Peyer's patch (tissue), 4 donors: ENCODE data around the gene GINS2. TPM values are rescaled to one million over a fixed set of nuclear protein-coding genes. Genes with fewer than 3 reads are reported as not detected.

ENCODE experiments used
- DNase-seq, 3 donors: peaks; one replicate each; pipeline ENCODE4 v3.0.0-alpha.2; 2017 to 2019
- H3K27ac ChIP-seq, 4 donors: fragments of 200-600 bp; sonication (generic); one replicate each; pipeline ENCODE4 v1.5.1; 2016 to 2019
- H3K27me3 ChIP-seq, 2 donors: fragments of 200-600 bp; sonication (generic); one replicate each; pipeline ENCODE4 v1.5.1; 2019
- H3K36me3 ChIP-seq, 3 donors: fragments of 200-600 bp; sonication (generic); one replicate each; pipeline ENCODE4 v1.5.1; 2016 to 2019
- H3K4me1 ChIP-seq, 4 donors: fragments of 200-600 bp; sonication (generic); one replicate each; pipeline ENCODE4 v1.5.1; 2016 to 2019
- H3K4me3 ChIP-seq, 4 donors: fragments of 200-600 bp; sonication (generic); 1 replicate in 3 of 4; 2 replicates in 1 of 4; pipeline ENCODE4 v1.5.1; 2016 to 2019; ENCODE audit warnings: mild to moderate bottlenecking in 1 of 4
- H3K9me3 ChIP-seq, 4 donors: fragments of 200-600 bp; sonication (generic); one replicate each; pipeline ENCODE4 v1.5.1; 2016 to 2019; ENCODE audit warnings: mild to moderate bottlenecking in 1 of 4
- POLR2A ChIP-seq, 2 donors: fragments of 450-650 bp; IDR thresholded peaks; one replicate each; pipeline ENCODE4 v1.5.1; 2017; ENCODE audit warnings: antibody characterized with exemption in 2 of 2, mild to moderate bottlenecking in 2 of 2, moderate library complexity in 2 of 2
- total RNA-seq, 4 donors: library from RNA; depleted of rRNA; stranded (reverse); fragments of >200 nt; gene quantifications; one replicate each; pipeline ENCODE4 v1.1.0, GENCODE V29; 2016
- TF ChIP-seq, protein P1 (sequence below), 6 experiments: fragments of 450-650 bp in 4 of 6; fragments of 200-600 bp in 2 of 6; sonication (generic) in 1 of 6; IDR thresholded peaks; one replicate each; pipeline ENCODE4 v1.5.1; 2017 to 2019; ENCODE audit warnings: antibody characterized with exemption in 6 of 6, mild to moderate bottlenecking in 3 of 6, moderate library complexity in 1 of 6

GINS2 gene
- 10 to 100 TPM in 1 of 4 donors, 1 to 10 TPM in 3; 2.9 to 10.7 (median 5.2) TPM for total RNA-seq

DNA sequence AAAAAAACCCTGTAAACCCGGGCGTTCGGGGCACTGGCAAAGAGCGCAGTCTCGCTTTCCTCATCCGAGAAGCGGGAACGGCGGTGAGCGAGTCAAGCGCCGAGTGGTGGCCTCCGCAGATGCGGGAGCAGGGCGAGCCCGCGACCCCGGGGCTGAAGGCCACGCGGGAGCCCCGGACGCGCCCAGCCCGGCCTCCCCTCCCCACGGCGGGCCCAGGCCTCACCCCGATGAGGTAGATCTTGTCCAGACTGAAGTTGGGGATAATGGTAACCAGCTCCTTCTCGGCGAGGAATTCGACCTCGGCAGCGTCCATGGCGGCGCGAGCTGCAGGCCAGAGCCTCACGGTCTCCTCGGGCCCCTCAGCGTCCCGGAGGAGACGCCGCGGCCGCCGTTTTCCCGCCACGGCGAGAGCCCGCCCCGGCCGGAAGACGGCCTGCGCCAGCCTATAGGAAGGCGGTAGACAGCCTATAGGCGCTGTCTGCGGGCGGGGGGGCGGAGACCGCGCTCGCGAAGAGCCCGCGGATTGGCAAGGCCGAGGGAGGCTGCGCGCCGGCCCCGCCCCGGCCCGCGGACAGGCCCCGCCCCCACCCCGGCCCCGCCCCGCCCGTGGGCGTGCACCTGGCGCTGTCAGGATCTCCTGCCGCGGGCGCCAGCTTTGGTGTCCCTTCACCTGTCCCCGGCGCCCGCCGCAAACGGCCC, at the start of gene GINS2:
TSS of gene GINS2 (minus strand) at position 369 of the 699 bp plus-strand sequence. CDS start at position 313, 56 bp downstream.
- H3K4me1 ChIP-seq: peaks cover 0 to 27% (median 5%) of the 10 kb centered on the region in 4 donors
- peak within 1 kb of the TSS; percentile 60 to 91 (median 65) for H3K4me3 ChIP-seq
- H3K9me3 ChIP-seq: peaks cover 0 to 6% (median 0%) of the 10 kb centered on the region in 4 donors
- H3K27ac ChIP-seq: peak within 1 kb of the TSS in 3 of 4 donors; percentile 7 to 43 (median 19)
- H3K27me3 ChIP-seq: no peaks in the 10 kb centered on the region
- DNase-seq: peak; percentile 84 to 96 (median 96)
- H3K36me3 ChIP-seq: no peaks in the 10 kb centered on the region
- TF ChIP-seq, protein P1, sequence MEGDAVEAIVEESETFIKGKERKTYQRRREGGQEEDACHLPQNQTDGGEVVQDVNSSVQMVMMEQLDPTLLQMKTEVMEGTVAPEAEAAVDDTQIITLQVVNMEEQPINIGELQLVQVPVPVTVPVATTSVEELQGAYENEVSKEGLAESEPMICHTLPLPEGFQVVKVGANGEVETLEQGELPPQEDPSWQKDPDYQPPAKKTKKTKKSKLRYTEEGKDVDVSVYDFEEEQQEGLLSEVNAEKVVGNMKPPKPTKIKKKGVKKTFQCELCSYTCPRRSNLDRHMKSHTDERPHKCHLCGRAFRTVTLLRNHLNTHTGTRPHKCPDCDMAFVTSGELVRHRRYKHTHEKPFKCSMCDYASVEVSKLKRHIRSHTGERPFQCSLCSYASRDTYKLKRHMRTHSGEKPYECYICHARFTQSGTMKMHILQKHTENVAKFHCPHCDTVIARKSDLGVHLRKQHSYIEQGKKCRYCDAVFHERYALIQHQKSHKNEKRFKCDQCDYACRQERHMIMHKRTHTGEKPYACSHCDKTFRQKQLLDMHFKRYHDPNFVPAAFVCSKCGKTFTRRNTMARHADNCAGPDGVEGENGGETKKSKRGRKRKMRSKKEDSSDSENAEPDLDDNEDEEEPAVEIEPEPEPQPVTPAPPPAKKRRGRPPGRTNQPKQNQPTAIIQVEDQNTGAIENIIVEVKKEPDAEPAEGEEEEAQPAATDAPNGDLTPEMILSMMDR (IDR thresholded peaks at IDR 0.05): no peak
- no peak for TF ChIP-seq POLR2A (IDR thresholded peaks at IDR 0.05)

GRCh38 chr16:85736921-85737320, 48.2 kb upstream of the GINS2 start:
- H3K36me3 ChIP-seq: no peaks in the 10 kb centered on the region
- DNase-seq: no peak
- TF ChIP-seq, protein P1 (IDR thresholded peaks at IDR 0.05): no peak
- no peak for TF ChIP-seq POLR2A (IDR thresholded peaks at IDR 0.05)
- no peak overlapping the region for H3K27ac ChIP-seq
- no peaks in the 10 kb centered on the region for H3K27me3 ChIP-seq
- H3K4me1 ChIP-seq: peaks cover 0 to 16% (median 8%) of the 10 kb centered on the region in 4 donors
- H3K4me3 ChIP-seq: no peak overlapping the region
- no peaks in the 10 kb centered on the region for H3K9me3 ChIP-seq

DNA sequence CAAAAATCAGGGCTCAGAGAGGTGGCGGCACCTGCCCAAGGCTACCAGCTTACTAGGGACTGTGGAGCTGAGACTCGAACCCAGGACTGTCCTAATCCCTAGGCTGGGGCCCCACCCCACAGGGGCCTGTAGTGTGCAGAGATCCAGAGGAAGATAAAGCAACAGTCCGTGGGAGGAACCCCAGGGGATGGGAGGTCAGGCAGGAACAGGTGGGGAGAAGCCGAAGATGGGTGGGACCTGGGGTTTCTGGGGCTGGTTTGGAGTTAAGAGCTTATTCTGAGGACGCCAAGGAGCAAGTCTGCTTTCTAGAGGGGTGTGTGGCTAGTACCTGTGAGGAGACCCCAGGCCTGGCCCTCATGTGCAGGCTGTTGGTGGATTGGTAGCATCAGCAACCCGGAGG, 47.2 kb upstream of the GINS2 start:
- no peak for TF ChIP-seq POLR2A (IDR thresholded peaks at IDR 0.05)
- TF ChIP-seq, protein P1 (IDR thresholded peaks at IDR 0.05): no peak
- H3K4me3 ChIP-seq: peak overlapping the region in 1 of 4 donors; percentile 1
- no peaks in the 10 kb centered on the region for H3K9me3 ChIP-seq

DNA sequence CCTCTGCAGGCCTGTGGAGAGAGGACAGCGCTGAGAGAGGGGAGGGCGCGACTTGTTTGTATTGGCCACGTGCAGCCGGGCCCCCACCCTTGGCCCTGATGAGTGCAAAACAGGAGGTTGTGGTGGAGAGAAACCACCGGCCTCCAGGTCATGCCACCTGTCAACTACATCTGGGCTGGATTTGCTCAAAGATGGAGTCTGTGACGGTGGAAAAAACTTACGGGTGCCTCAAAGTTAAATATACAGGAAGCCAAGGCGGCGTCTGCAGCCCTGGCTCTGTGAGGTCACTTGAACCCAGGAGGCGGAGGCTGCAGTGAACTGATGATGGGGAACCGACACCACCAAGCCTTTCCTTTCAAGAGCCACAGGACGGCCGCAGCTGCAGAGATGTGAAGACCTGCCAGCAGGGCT, 46.5 kb upstream of the GINS2 start:
- H3K9me3 ChIP-seq: no peaks in the 10 kb centered on the region
- H3K4me3 ChIP-seq: peak overlapping the region in 1 of 4 donors; percentile 22
- peak overlapping the region in 1 of 4 donors; percentile 72 for H3K27ac ChIP-seq
- no peak for TF ChIP-seq POLR2A (IDR thresholded peaks at IDR 0.05)
- TF ChIP-seq, protein P1 (IDR thresholded peaks at IDR 0.05): no peak
- H3K27me3 ChIP-seq: no peaks in the 10 kb centered on the region
- DNase-seq: peak in 2 of 3 donors; percentile 90
- H3K4me1 ChIP-seq: peaks cover 0 to 16% (median 8%) of the 10 kb centered on the region in 4 donors
- no peaks in the 10 kb centered on the region for H3K36me3 ChIP-seq

More for the DNA sequence above, 47.2 kb upstream of the GINS2 start:
- DNase-seq: no peak
- peaks cover 0 to 16% (median 8%) of the 10 kb centered on the region in 4 donors for H3K4me1 ChIP-seq
- peak overlapping the region in 1 of 4 donors; percentile 72 for H3K27ac ChIP-seq
- no peaks in the 10 kb centered on the region for H3K36me3 ChIP-seq
- H3K27me3 ChIP-seq: no peaks in the 10 kb centered on the region

DNA sequence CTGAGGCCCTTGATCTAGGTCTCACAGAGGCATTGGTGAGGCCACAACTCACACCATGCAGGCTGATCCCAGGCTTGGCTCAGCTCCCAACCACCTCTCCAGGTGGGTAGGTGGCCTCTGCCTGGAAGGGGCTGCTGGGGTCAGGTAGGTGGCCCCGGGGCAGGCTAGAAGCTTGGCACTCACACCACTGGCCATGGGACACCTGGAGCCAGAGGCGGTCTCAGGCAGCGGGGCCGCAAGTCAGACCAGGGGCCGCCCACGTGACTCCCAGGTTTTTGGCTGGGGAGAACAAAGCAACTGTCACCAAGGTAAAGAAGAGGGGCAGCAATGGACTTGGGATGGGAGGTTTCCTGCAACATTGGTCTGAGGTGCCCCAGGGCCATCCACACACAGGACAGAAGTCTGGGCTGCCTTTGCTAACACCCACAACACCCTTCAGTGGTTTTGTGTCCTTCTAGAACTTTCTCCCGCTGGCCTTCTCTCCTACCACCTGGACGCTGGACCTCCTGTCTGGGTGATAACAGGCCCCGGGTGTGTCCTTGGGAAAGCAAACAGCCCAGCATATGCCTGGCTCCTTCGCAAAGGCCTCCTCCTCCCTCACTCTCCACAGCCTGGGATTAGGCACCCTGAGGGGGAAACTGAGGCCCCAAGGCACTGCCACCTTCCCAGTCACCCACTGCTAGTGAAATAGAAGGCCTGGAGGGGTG, 45.7 kb upstream of the GINS2 start:
- H3K4me3 ChIP-seq: peak overlapping the region in 1 of 4 donors; percentile 22
- no peaks in the 10 kb centered on the region for H3K9me3 ChIP-seq
- peaks cover 0 to 16% (median 8%) of the 10 kb centered on the region in 4 donors for H3K4me1 ChIP-seq
- no peaks in the 10 kb centered on the region for H3K36me3 ChIP-seq
- TF ChIP-seq, protein P1 (IDR thresholded peaks at IDR 0.05): no peak
- H3K27ac ChIP-seq: peak overlapping the region in 2 of 4 donors; percentile 19 to 72
- DNase-seq: no peak
- H3K27me3 ChIP-seq: no peaks in the 10 kb centered on the region
